ENCODE data around the gene NNT.
"Not testable (repeated sequence)": the region's sequence is repeated elsewhere in the genome, so short reads cannot be mapped to it uniquely, and the experiment has no call there.

Gene NNT

GRCh38 chr5:43634621-43635020 lies 31.6 kb downstream of the NNT start:
- DNase-seq: no peak

GRCh38 chr5:43635374-43635773 lies 32.4 kb downstream of the NNT start:
- DNase-seq: no peak

GRCh38 chr5:43636076-43636475 lies 33.1 kb downstream of the NNT start:
- no peak for DNase-seq

- no peak for DNase-seq
Observed at GRCh38 chr5:43637416-43637815, 34.4 kb downstream of the NNT start.

GRCh38 chr5:43638107-43638506 lies 35.1 kb downstream of the NNT start:
- DNase-seq: no peak

GRCh38 chr5:43638546-43638945 lies 35.6 kb downstream of the NNT start:
- DNase-seq: no peak

- no peak for DNase-seq
Observed at GRCh38 chr5:43639566-43639965, 36.6 kb downstream of the NNT start.

- DNase-seq: no peak
Observed at GRCh38 chr5:43642428-43642827, 39.4 kb downstream of the NNT start.

GRCh38 chr5:43643327-43643726 lies 40.3 kb downstream of the NNT start:
- no peak for DNase-seq

GRCh38 chr5:43643750-43644149 lies 40.8 kb downstream of the NNT start:
- DNase-seq: no peak

GRCh38 chr5:43646992-43647391 lies 44.0 kb downstream of the NNT start:
- DNase-seq: no peak

GRCh38 chr5:43647789-43648188 lies 44.8 kb downstream of the NNT start:
- DNase-seq: no peak

- no peak for DNase-seq
Observed at GRCh38 chr5:43648499-43649124, 45.6 kb downstream of the NNT start.

GRCh38 chr5:43649256-43649655 lies 46.3 kb downstream of the NNT start:
- DNase-seq: no peak

GRCh38 chr5:43652537-43653302 lies 49.7 kb downstream of the NNT start:
- no peak for DNase-seq

GRCh38 chr5:43658509-43658908 lies 55.5 kb downstream of the NNT start:
- DNase-seq: no peak

- DNase-seq: no peak
Observed at GRCh38 chr5:43659075-43659474, 56.1 kb downstream of the NNT start.

GRCh38 chr5:43661102-43661501 lies 58.1 kb downstream of the NNT start:
- DNase-seq: no peak

- no peak for DNase-seq
Observed at GRCh38 chr5:43663916-43664315, 60.9 kb downstream of the NNT start.

GRCh38 chr5:43664501-43665040 lies 61.6 kb downstream of the NNT start:
- DNase-seq: no peak

- not testable (repeated sequence) for DNase-seq
Observed at GRCh38 chr5:43665749-43666148, 62.8 kb downstream of the NNT start.

- DNase-seq: not testable (repeated sequence)
Observed at GRCh38 chr5:43666728-43667127, 63.7 kb downstream of the NNT start.

- not testable (repeated sequence) for DNase-seq
Observed at GRCh38 chr5:43667379-43667778, 64.4 kb downstream of the NNT start.

GRCh38 chr5:43674536-43674935 lies 71.6 kb downstream of the NNT start:
- DNase-seq: no peak

All from NCI-H1092 treated with DMSO at 0.1 percent for 48 hours (cell line).